Type B pancreatic cell (in vitro differentiated cells): Measurements from ENCODE around the gene ABCB4. TPM values are rescaled to one million over a fixed set of nuclear protein-coding genes. Genes with fewer than 3 reads are reported as not detected.

Experiments
- DNase-seq: peaks from one replicate; pipeline ENCODE4 v3.0.0; 2021; ENCODE audit warnings: mixed read lengths; ENCODE audit not compliant: unreplicated experiment; ENCODE audit errors: extremely low spot score
- H3K27ac Mint-ChIP-seq: 2 replicates; pipeline ENCODE4 v1.8.0; 2021; ENCODE audit warnings: mild to moderate bottlenecking, mixed read lengths
- H3K27me3 Mint-ChIP-seq: 2 replicates; pipeline ENCODE4 v1.8.0; 2021; ENCODE audit warnings: mixed read lengths
- H3K36me3 Mint-ChIP-seq: 2 replicates; pipeline ENCODE4 v1.8.0; 2021; ENCODE audit warnings: mixed read lengths
- H3K4me1 Mint-ChIP-seq: one replicate; pipeline ENCODE4 v1.8.0; 2021; ENCODE audit warnings: mixed read lengths; ENCODE audit not compliant: unreplicated experiment
- H3K4me3 Mint-ChIP-seq: 2 replicates; pipeline ENCODE4 v1.8.0; 2021; ENCODE audit warnings: mild to moderate bottlenecking, mixed read lengths
- H3K9me3 Mint-ChIP-seq: 2 replicates; pipeline ENCODE4 v1.8.0; 2021; ENCODE audit warnings: mixed read lengths
- total RNA-seq: library from RNA; stranded (reverse); gene quantifications from 2 replicates; pipeline ENCODE4 v1.2.1, GENCODE V29; 2021; ENCODE audit warnings: low replicate concordance
- TF ChIP-seq, protein P1 (sequence below): fragments of 200-600 bp; sonication (generic); conservative IDR thresholded peaks from 2 replicates; pipeline ENCODE4 v1.5.0; 2021; ENCODE audit warnings: antibody characterized with exemption, mild to moderate bottlenecking

Gene ABCB4
- total RNA-seq, 1 donor from 2014 or later: 1.6 TPM

- Mint-ChIP-seq H3K27me3 (no peaks in the 10 kb centered on the region), H3K36me3 (peaks cover 3% of the 10 kb centered on the region), H3K9me3 (peaks cover 6% of the 10 kb centered on the region), H3K4me3 (no peak overlapping the region), H3K4me1 (no peaks in the 10 kb centered on the region), H3K27ac (no peak overlapping the region)
- no peak for DNase-seq
- TF ChIP-seq, protein P1, sequence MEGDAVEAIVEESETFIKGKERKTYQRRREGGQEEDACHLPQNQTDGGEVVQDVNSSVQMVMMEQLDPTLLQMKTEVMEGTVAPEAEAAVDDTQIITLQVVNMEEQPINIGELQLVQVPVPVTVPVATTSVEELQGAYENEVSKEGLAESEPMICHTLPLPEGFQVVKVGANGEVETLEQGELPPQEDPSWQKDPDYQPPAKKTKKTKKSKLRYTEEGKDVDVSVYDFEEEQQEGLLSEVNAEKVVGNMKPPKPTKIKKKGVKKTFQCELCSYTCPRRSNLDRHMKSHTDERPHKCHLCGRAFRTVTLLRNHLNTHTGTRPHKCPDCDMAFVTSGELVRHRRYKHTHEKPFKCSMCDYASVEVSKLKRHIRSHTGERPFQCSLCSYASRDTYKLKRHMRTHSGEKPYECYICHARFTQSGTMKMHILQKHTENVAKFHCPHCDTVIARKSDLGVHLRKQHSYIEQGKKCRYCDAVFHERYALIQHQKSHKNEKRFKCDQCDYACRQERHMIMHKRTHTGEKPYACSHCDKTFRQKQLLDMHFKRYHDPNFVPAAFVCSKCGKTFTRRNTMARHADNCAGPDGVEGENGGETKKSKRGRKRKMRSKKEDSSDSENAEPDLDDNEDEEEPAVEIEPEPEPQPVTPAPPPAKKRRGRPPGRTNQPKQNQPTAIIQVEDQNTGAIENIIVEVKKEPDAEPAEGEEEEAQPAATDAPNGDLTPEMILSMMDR: no peak
These were observed 42.9 kb downstream of the ABCB4 start for GRCh38 chr7:87432536-87432935.

GRCh38 chr7:87427288-87427687 lies 48.2 kb downstream of the ABCB4 start:
- TF ChIP-seq, protein P1: no peak
- Mint-ChIP-seq H3K27me3 (no peaks in the 10 kb centered on the region), H3K9me3 (peaks cover under 1% of the 10 kb centered on the region), H3K27ac (no peak overlapping the region), H3K4me1 (no peaks in the 10 kb centered on the region), H3K4me3 (no peak overlapping the region), H3K36me3 (no peaks in the 10 kb centered on the region)
- DNase-seq: no peak

GRCh38 chr7:87426160-87426559 lies 49.3 kb downstream of the ABCB4 start:
- Mint-ChIP-seq H3K9me3 (no peaks in the 10 kb centered on the region), H3K4me3 (no peak overlapping the region), H3K27ac (no peak overlapping the region), H3K36me3 (no peaks in the 10 kb centered on the region), H3K4me1 (no peaks in the 10 kb centered on the region), H3K27me3 (no peaks in the 10 kb centered on the region)
- TF ChIP-seq, protein P1: no peak
- DNase-seq: no peak

GRCh38 chr7:87424075-87424474 lies 51.4 kb downstream of the ABCB4 start:
- no peak overlapping the region for H3K27ac Mint-ChIP-seq
- no peaks in the 10 kb centered on the region for H3K27me3 Mint-ChIP-seq
- no peaks in the 10 kb centered on the region for H3K36me3 Mint-ChIP-seq
- no peaks in the 10 kb centered on the region for H3K4me1 Mint-ChIP-seq
- H3K9me3 Mint-ChIP-seq: no peaks in the 10 kb centered on the region
- no peak for DNase-seq
- TF ChIP-seq, protein P1: no peak
- H3K4me3 Mint-ChIP-seq: no peak overlapping the region

GRCh38 chr7:87420173-87420572 lies 55.3 kb downstream of the ABCB4 start:
- no peaks in the 10 kb centered on the region for H3K9me3 Mint-ChIP-seq
- no peak for DNase-seq

More at GRCh38 chr7:87420173-87420572, 55.3 kb downstream of the ABCB4 start:
- Mint-ChIP-seq H3K27me3 (no peaks in the 10 kb centered on the region), H3K4me1 (no peaks in the 10 kb centered on the region), H3K4me3 (no peak overlapping the region), H3K36me3 (no peaks in the 10 kb centered on the region), H3K27ac (no peak overlapping the region)
- TF ChIP-seq, protein P1: no peak
